Suprapubic skin (tissue), 4 donors: ENCODE data around the gene ATP6AP2. TPM values are rescaled to one million over a fixed set of nuclear protein-coding genes. Genes with fewer than 3 reads are reported as not detected.

Experiments used
- DNase-seq, 2 donors: peaks; one replicate each; pipeline ENCODE4 v3.0.0-alpha.2; 2019; ENCODE audit warnings: low spot score in 2 of 2
- H3K27ac ChIP-seq: fragments of 200-600 bp; sonication (generic); one replicate; pipeline ENCODE4 v1.5.1; 2019
- H3K27me3 ChIP-seq: fragments of 200-600 bp; sonication (generic); one replicate; pipeline ENCODE4 v1.5.1; 2019
- H3K36me3 ChIP-seq: fragments of 200-600 bp; sonication (generic); one replicate; pipeline ENCODE4 v1.5.1; 2019
- H3K4me1 ChIP-seq: fragments of 200-600 bp; sonication (generic); one replicate; pipeline ENCODE4 v1.5.1; 2019
- H3K4me3 ChIP-seq: fragments of 200-600 bp; sonication (generic); one replicate; pipeline ENCODE4 v1.5.1; 2019; ENCODE audit warnings: mild to moderate bottlenecking
- H3K9me3 ChIP-seq: fragments of 200-600 bp; sonication (generic); one replicate; pipeline ENCODE4 v1.5.1; 2019
- EP300 ChIP-seq: sonication (generic); formaldehyde crosslinking; IDR thresholded peaks from one replicate; pipeline ENCODE4 v1.6.1; 2017; ENCODE audit warnings: antibody characterized with exemption
- POLR2A ChIP-seq, 2 donors: fragments of 450-650 bp; IDR thresholded peaks; one replicate each; pipeline ENCODE4 v1.6.1; 2017; ENCODE audit warnings: antibody characterized with exemption in 2 of 2, mild to moderate bottlenecking in 2 of 2, moderate library complexity in 2 of 2
- POLR2AphosphoS5 ChIP-seq, 3 donors: sonication (generic); formaldehyde crosslinking; IDR thresholded peaks; one replicate each; pipeline ENCODE4 v1.6.1; 2017; ENCODE audit warnings: antibody characterized with exemption in 3 of 3
- WGBS: methylation state at CpG from one replicate; pipeline ENCODE4 v1.1.5; 2018; 5-methylcytosine and 5-hydroxymethylcytosine counted together
- total RNA-seq, 4 donors: library from RNA; depleted of rRNA; stranded (reverse); fragments of >200 nt; gene quantifications; one replicate each; pipeline ENCODE4 v1.1.0, GENCODE V29; 2016
- TF ChIP-seq, protein P1 (sequence below), 2 donors: fragments of 200-600 bp in 1 of 2; fragments of 450-650 bp in 1 of 2; sonication (generic) in 1 of 2; IDR thresholded peaks; one replicate each; pipeline ENCODE4 v1.5.1; 2016 to 2019; ENCODE audit warnings: antibody characterized with exemption in 2 of 2, mild to moderate bottlenecking in 1 of 2, moderate library complexity in 1 of 2

Gene ATP6AP2
- total RNA-seq, 4 donors from 2014 or later = 76.8 to 112 (median 99.0) TPM

DNA sequence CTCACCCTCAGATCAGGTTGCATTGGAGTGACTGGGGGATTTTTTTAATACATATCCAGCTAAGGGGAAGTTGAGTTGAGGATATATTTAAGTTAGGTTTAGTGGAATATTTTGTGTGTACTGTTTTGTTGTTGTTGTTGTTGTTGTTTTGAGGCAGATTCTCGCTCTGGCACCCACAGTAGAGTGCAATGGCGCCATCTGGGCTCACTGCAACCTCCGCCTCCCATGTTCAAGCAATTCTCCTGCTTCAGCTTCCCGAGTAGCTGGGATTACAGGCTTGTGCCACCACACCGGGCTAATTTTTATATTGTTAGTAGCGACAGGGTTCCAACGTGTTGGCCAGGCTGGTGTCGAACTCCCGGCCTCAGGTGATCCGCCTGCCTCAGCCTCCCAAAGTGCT is 38.6 kb upstream of the ATP6AP2 start:
- H3K4me3 ChIP-seq = no peak overlapping the region
- 76% methylated on average over 10 of the region's 10 CpGs for WGBS
- DNase-seq = no peak
- no peaks in the 10 kb centered on the region for H3K9me3 ChIP-seq
- H3K36me3 ChIP-seq = no peaks in the 10 kb centered on the region
- H3K27ac ChIP-seq = no peak overlapping the region
- TF ChIP-seq, protein P1, sequence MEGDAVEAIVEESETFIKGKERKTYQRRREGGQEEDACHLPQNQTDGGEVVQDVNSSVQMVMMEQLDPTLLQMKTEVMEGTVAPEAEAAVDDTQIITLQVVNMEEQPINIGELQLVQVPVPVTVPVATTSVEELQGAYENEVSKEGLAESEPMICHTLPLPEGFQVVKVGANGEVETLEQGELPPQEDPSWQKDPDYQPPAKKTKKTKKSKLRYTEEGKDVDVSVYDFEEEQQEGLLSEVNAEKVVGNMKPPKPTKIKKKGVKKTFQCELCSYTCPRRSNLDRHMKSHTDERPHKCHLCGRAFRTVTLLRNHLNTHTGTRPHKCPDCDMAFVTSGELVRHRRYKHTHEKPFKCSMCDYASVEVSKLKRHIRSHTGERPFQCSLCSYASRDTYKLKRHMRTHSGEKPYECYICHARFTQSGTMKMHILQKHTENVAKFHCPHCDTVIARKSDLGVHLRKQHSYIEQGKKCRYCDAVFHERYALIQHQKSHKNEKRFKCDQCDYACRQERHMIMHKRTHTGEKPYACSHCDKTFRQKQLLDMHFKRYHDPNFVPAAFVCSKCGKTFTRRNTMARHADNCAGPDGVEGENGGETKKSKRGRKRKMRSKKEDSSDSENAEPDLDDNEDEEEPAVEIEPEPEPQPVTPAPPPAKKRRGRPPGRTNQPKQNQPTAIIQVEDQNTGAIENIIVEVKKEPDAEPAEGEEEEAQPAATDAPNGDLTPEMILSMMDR (IDR thresholded peaks at IDR 0.05) = no peak
- TF ChIP-seq EP300 (no peak), POLR2AphosphoS5 (IDR thresholded peaks at IDR 0.05) (no peak), POLR2A (IDR thresholded peaks at IDR 0.05) (no peak)
- no peaks in the 10 kb centered on the region for H3K27me3 ChIP-seq
- peaks cover 9% of the 10 kb centered on the region for H3K4me1 ChIP-seq

DNA sequence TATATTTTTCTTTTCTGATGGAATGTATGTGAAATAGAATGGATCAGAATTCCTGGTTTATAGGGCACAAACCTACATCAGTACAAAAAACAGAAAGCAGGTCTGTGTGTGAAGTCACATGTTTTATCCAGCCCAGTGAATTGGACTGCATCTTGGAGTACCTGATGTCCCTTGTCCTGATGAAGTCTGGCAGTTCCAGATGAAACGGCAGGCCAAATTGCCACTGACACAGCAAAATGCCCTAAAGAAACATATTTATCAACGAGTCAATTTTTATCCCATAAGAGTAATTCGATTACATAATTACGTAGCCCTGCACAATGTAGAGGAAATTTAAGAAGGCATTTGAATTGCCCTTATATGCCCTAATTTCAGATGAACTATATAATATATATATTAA is 37.8 kb upstream of the ATP6AP2 start:
- H3K4me3 ChIP-seq = no peak overlapping the region
- peaks cover 9% of the 10 kb centered on the region for H3K4me1 ChIP-seq
- H3K27ac ChIP-seq = no peak overlapping the region
- no peaks in the 10 kb centered on the region for H3K27me3 ChIP-seq
- H3K36me3 ChIP-seq = no peaks in the 10 kb centered on the region
- DNase-seq = no peak
- no peaks in the 10 kb centered on the region for H3K9me3 ChIP-seq
- no peak for TF ChIP-seq POLR2A (IDR thresholded peaks at IDR 0.05)
- TF ChIP-seq, protein P1 (IDR thresholded peaks at IDR 0.05) = no peak
- TF ChIP-seq EP300 = no peak
- TF ChIP-seq POLR2AphosphoS5 (IDR thresholded peaks at IDR 0.05) = no peak
- WGBS = 77% methylated on average over 4 of the region's 4 CpGs

DNA sequence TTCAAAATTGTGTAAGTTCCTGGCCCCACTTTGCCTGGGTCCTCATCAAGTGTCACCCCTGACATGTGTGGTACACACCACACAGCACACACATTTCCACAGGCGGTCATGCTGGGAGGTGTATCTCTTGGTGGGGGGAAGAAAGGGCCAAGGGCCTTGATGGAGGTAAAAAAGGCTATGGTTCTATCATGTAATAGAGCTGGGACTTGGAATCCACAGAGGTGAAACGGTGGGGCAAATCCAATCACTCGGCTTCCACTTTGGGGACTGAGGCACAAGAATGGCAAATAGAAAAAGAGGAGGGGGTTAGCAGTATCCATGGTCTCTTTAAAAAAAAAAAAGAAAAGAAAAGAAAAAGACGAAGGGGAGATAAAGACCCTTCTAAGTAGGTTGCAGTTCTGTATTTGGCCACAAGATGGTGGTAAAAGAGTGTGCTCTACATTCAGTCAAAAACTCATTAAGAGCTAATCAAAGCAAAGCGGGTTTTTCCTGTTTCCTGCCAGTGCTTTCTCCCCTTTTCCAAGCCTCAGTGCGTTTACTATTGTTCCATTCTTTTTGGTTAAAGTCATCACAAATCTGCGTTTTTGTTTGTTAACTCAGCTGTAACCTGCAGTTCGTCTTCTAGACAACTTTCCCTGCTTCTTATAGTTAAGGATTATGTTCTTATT is 37.0 kb upstream of the ATP6AP2 start:
- H3K4me3 ChIP-seq = no peak overlapping the region
- 7% methylated on average over 8 of the region's 8 CpGs for WGBS

DNA sequence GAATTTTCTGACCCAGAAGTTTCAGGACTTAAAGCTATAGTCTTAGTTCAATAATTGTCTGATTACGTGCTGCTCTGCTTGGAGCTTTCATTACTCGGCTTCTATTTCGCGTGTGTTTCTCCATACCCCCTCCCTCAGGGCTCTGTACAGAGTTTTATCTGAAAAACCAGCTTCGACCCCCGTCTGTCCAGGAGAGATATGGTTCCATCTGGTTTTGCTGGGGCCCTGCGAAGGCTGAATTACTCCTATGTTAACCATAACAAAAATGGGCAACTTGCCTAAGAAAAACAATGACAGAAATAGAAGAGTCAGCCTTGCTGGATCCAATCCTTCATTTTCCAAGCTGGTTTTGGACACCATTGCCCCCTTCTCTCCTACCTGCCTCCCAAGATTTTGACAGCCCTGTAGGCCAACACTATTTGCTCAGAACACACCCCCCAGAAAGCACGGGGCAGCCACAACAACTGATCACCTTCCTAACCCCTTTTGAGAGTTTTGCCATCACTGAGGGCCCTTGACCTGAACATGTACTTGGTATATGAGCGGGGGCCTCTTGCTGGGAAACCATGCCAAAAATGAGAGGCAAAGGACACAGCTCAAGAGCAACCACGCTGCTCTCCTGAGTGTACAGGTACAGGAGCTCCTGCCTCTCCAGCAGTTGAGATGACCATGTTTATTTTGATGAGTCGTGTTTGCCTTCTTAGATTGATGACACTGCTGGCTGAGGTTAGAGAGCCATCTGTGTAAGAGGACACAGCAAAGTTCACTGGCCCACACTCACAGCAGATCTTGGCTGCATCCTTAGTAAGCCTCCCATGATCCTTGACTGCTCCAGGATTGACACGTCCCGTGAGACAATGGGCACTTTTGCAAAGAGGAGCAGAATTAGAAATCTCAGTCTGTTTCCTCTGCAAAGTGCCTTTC is 36.2 kb upstream of the ATP6AP2 start:
- Histone ChIP-seq H3K27me3 (no peaks in the 10 kb centered on the region), H3K9me3 (no peaks in the 10 kb centered on the region), H3K27ac (no peak overlapping the region), H3K36me3 (no peaks in the 10 kb centered on the region), H3K4me1 (peaks cover 5% of the 10 kb centered on the region), H3K4me3 (no peak overlapping the region)
- TF ChIP-seq POLR2A (IDR thresholded peaks at IDR 0.05) (no peak), EP300 (no peak), POLR2AphosphoS5 (IDR thresholded peaks at IDR 0.05) (no peak)
- TF ChIP-seq, protein P1 (IDR thresholded peaks at IDR 0.05) = no peak
- WGBS = 57% methylated on average over 13 of the region's 13 CpGs
- DNase-seq = no peak

More for the DNA sequence above, 37.0 kb upstream of the ATP6AP2 start:
- no peak for DNase-seq
- Histone ChIP-seq H3K27me3 (no peaks in the 10 kb centered on the region), H3K9me3 (no peaks in the 10 kb centered on the region), H3K27ac (no peak overlapping the region), H3K4me1 (peaks cover 9% of the 10 kb centered on the region), H3K36me3 (no peaks in the 10 kb centered on the region)
- TF ChIP-seq, protein P1 (IDR thresholded peaks at IDR 0.05) = peak; percentile 67 to 82
- TF ChIP-seq POLR2AphosphoS5 (IDR thresholded peaks at IDR 0.05) = no peak

DNA sequence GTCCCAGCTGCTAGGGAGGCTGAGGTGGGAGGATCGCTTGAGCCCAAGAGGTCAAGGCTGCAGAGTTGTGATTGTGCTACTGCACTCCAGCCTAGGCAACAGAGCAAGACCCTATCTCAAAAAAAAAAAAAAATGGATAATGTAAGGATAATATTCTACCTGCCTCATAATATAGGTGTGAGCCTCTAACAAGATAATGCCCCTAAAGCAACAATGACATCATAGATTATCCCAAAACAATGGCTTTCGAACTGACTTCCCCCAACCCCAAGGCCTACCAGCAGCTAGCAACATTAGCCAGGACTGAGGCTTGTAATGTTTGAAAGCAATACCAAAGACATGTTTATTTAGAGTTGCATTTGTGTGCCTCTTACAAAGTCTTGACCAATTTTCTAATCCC is 33.9 kb upstream of the ATP6AP2 start:
- H3K27ac ChIP-seq = no peak overlapping the region
- peaks cover 5% of the 10 kb centered on the region for H3K4me1 ChIP-seq
- H3K9me3 ChIP-seq = no peaks in the 10 kb centered on the region
- no peaks in the 10 kb centered on the region for H3K27me3 ChIP-seq
- no peak for DNase-seq
- no peak overlapping the region for H3K4me3 ChIP-seq
- WGBS = 92% methylated on average over 2 of the region's 2 CpGs
- no peaks in the 10 kb centered on the region for H3K36me3 ChIP-seq
- TF ChIP-seq, protein P1 (IDR thresholded peaks at IDR 0.05) = no peak
- TF ChIP-seq EP300 (no peak), POLR2AphosphoS5 (IDR thresholded peaks at IDR 0.05) (no peak), POLR2A (IDR thresholded peaks at IDR 0.05) (no peak)
